NCI-H2081 (cell line): ENCODE results near the gene ZSWIM6.

ENCODE experiments used
- DNase-seq, 2 experiments: peaks; one replicate each; lab custom pipeline; 2025; lab: John Stamatoyannopoulos, UW

ZSWIM6 gene

GRCh38 chr5:61331407-61332357 lies at the start of gene ZSWIM6:
TSS of gene ZSWIM6 (plus strand) at chr5:61332258. CDS start at chr5:61332273, 15 bp downstream.
- DNase-seq: peak; percentile 95 to 97

DNA sequence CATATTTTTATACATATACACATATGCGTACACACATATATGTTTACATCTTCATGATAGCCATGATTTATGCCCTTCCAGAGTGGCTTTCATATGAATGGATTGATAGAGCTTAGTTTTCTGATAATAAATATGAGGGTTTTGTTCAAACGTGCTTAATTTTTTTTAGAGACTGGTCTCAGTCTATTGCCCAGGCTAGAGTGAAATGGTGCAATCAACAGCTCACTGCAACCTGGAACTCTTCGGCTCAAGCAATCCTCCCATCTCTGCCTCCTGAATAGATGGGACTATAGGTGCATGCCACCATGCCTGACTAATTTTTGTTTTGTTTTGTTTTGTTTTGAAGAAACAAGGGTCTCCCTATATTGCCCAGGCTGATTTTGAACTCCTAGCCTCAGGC lies 48.6 kb upstream of the ZSWIM6 start:
- no peak for DNase-seq

DNA sequence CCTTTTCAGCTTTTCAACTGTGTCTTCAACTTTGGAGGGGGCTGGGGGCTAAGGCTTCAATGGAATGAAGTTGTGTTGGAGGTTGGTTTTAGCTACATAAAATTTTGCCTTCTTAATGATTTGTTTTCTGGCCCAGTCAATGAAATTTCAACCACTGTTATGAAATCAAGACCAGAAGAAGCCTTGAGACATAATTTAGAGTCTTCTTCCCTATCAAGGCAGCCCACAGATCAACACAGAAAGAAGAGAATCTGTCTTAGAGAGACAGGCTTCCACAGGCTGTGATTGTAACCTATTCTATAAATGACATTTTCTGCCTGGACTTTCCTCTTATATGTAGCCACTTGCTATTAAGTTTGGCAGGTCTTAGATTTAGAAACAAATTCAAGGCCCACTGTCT lies 46.5 kb upstream of the ZSWIM6 start:
- no peak for DNase-seq

DNA sequence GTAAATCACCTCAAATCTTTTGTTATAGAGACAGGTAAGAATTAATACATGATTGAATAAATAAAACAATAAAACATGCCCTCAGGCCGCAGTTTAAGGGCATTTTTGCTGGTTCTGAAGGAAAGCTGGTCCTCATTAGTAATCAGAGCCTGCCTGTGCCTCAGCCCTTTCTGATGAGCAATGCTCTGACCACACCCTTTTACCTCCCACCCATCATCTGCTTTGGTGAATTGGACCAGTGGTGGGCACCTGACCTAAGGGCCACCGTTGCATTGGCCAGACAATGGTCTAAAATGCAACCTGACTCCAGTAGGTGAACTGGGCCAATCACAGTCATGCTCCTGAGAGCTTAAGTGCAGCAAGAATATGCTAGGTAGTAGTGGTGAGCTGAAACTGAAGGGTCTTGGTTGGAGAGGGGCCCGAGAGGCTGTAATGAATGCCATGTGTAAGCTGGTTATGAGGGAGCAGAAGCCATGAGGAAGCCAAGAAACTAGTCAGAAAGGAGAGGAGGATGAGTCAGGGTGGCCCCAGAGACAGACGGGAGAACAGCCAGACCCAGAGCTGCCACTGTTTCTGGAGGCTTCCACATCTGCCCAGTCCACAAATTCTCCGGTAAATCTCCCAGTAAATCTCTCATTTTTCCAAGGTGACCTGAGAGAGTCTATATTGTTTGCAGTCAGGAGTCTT lies 45.5 kb upstream of the ZSWIM6 start:
- DNase-seq: no peak

GRCh38 chr5:61287474-61287873 lies 44.6 kb upstream of the ZSWIM6 start:
- no peak for DNase-seq

- no peak for DNase-seq
Observed at GRCh38 chr5:61289241-61289640, 42.8 kb upstream of the ZSWIM6 start.

DNA sequence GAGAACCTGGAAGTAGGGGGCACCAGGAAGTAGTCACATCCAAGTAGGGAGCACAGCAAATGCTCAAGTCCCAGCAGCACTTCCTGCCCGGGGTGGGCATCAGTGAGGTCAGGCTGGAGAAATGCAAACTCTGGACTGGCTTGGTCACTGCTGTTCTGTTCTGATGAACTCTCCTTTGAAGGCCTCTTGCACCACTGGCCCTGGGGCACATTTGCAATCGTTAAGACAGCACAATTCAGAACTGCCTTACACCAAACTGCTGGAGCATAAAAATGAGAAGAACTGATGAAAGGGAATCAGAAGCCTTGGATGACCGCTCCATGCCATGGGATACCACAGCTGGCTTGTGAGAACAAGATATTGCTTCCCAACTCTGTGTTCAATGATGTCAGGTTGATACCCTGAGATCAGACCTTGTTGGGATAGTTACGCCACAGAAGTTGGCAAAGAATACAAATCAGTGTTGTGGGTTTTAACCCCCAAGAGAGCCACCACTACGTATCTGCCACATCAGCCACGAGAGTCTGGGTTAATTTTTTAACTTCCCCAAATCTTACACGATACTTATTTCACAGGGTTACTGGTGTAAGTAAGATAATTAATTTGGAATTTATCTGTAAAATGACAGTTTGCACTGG lies 42.3 kb upstream of the ZSWIM6 start:
- no peak for DNase-seq

GRCh38 chr5:61290791-61291210 lies 41.3 kb upstream of the ZSWIM6 start:
- peak; percentile 53 to 83 for DNase-seq

GRCh38 chr5:61292062-61292657 lies 39.9 kb upstream of the ZSWIM6 start:
- DNase-seq: no peak

DNA sequence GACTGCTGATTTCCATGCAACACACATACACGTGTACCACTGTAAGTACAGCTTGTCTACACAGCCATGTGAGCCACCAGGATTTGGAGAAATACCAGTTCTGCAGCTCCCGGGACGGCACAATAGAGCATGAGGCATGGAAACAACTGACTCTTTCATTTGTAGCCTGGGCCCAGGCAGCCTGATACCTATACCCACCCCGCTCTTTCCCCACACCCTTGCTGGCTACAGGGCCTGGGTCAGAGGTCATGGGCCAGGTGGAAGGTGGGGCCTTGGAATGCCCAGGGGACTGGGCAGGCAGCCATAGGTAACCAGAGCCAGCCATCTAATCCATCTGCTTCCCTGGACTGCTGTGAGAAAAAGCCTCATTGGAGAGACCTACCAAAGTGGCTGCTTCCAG lies 39.0 kb upstream of the ZSWIM6 start:
- DNase-seq: no peak

GRCh38 chr5:61293873-61294272 lies 38.2 kb upstream of the ZSWIM6 start:
- no peak for DNase-seq

- DNase-seq: no peak
Observed at GRCh38 chr5:61295365-61295764, 36.7 kb upstream of the ZSWIM6 start.

DNA sequence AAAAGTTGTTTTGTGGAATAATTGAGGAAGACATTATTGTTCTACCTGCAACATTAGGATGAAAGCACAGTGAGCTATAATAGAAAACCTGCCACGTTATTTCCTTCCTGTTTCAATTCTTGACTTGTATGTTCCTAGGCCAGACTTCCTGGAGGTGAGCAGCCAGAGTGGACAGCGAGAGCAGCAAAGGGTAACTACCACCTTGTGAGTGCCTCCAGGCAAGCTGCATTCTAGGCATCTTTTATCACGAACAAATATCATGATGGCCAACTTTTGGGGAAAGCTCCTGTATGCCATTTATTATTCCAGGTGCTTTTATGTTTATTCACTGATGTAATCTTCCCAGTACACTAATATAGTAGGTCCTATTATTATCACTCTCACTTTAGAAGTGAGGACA lies 34.0 kb upstream of the ZSWIM6 start:
- DNase-seq: no peak

DNA sequence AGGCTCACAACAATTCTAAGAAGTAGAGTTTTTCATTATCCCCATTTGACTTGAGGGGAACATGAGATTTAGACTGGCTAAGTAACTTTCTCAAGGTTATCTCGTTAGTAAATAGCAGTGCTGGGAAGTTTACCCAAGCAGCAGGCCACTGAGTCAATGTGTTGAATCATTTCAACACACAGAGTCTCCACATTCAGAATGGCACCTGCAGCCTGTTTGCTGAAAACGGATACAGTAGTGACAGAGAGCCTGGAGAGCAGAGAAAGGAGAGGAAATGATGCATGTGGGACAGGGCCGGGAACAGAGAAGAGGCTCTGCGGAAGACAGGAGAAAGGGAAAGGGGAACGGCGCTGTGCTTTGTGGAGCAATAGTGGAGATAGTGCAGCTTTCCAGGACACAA lies 33.5 kb upstream of the ZSWIM6 start:
- DNase-seq: peak in 1 of 2 experiments; percentile 21

- DNase-seq: no peak
Observed at GRCh38 chr5:61299261-61299681, 32.8 kb upstream of the ZSWIM6 start.

DNA sequence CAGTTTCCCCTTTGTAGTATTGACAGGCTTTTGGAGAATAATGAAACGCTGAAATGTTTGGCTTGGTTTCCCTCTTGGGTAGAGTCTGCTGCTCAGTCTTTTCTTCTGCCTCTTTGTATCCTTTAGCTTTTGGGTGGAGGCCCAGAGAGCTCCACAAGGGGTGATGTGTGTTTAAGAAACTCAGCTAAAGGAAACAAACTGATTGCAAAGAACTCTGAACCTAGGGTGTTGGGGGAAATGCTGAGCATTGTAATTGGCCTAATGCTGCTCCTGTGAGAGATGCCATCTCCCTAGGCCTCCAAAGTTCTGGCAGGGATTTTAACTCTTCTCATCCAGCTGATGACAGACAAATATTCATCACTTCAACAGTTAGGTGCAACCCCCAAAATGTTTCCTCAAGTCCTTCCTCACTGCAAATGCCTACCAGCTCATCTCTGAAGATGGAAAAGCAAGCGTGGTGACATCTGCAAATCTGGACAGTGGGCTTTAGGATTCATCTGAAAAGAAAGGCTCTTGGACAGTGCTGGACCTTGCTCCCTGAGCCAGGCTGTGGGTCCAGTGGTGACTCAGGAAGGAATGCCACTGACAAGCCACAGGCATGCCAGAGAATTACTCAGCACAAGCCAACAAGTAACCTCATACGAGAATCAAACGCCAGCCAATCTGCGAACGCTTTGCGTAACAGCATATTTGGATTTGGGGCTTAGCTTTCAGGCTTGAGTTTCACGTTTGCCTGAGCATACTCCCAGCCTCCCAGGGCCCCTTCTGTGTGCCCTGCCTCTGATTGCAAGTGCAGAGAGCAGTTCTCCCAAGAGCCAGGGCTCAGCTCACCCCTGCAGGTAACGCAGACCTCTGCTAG lies 30.5 kb upstream of the ZSWIM6 start:
- DNase-seq: no peak

DNA sequence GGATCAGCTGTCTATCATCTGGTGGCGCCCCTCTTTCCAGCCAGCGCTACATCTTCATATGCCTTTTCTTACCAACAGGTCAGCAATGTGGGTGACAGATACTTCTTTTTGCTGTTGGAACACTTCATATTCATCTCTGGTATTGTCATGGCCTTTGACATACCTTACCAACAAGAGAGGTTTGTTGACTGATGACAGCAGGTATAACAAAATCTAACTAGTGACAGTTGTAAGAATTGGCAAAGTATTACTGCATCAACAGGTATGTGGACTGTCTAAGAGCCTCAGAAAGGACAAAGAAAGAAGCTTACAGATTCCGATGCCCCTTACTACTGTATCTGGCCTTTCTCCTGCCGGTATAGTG lies 29.9 kb upstream of the ZSWIM6 start:
- DNase-seq: no peak

- DNase-seq: no peak
Observed at GRCh38 chr5:61303346-61303745, 28.7 kb upstream of the ZSWIM6 start.

DNA sequence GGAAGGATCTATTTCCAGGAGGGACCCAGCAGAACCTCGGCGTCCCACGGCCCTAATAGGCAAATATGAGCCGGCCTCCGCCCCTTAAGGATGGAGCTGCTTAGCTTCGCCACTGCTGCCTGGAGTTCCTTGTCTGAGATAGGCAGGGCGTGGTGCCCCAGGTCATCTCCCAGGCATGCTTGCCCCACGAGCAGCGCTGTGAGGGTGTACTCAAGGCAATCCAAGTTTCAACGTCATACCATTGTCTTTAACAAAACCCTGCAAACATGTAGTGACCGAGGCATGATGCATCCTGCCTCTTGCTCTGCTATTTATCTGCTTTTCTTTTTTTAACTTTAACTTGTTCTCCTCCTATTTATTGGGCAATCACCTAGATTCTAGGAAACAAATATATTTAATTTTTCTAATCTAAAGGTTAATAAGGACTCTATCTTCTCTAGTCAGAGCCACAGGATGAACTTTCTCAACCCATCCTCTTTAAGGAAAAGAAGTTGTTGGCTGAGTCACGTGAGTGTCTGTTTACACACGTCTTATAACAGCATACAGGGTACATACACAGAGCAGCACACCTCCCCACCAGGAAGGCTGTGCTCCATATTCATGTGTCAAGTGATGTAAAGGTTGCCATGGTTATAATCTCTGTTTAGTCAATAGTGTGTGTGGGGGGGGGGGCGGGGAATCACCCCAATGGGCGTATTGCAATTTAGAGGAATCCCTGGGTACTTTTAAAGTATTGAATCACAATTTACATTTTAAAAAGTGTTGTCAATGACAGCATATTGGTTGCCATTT lies 27.3 kb upstream of the ZSWIM6 start:
- DNase-seq: no peak

DNA sequence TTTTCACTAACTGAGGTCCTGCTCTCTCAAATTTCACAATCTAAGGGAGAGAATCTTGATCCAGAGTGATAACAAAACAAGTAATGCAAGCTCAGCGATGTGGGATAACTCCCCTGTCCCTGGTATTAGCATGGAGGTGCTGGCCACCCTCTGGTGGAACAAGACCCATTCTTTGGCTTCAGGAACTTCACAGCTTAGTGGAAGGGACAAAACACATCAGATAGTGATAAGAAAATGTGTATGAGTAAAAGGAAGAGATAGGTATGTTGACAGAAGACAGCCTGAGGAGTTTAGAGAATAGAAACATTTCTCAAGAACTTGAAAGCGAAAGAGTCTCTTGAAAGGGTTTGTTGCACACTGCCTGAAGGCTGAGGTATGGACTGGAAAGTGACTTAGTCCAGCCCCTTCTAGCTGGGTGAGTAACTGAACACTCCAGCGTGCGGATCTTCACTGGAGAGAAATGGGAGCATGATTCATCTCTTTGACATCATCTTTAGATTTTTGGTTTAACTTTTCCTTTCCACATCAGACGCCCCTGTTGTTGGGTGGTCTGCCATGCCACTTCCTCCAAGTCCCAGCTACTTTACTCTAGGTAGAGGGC lies 25.4 kb upstream of the ZSWIM6 start:
- DNase-seq: no peak
